Esophagus squamous epithelium (tissue), 4 donors: ENCODE data around the gene RSPH1.

ENCODE experiments used
- CTCF ChIP-seq, 6 experiments: fragments of 450-650 bp in 4 of 6; fragments of 200-600 bp in 2 of 6; sonication (generic) in 2 of 6; IDR thresholded peaks; one replicate each; pipeline ENCODE4 v1.5.1; 2016 to 2019; ENCODE audit warnings: antibody characterized with exemption in 6 of 6, mild to moderate bottlenecking in 4 of 6, moderate library complexity in 4 of 6
- POLR2A ChIP-seq, 4 donors: fragments of 450-650 bp; IDR thresholded peaks; one replicate each; pipeline ENCODE4 v1.6.1; 2017; ENCODE audit warnings: antibody characterized with exemption in 4 of 4, mild to moderate bottlenecking in 4 of 4, moderate library complexity in 3 of 4

DNA sequence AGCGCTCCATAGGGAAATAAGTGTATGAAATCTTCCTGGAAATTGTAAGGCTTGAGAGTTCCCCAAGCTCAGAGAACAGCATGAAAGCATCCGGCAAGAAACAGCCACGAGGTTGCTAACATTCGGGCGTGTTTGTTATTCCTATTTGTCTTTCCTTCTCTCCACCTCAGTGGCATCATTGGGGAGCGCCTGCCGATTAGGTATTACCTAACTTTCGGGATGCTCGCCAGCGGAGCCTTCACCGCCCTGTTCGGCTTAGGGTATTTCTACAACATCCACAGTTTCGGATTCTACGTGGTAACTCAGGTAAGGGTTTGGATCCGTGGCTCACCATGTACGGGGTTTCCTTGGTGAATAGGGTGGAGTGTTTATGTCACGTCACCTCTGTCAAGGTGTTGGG, 43.3 kb upstream of the RSPH1 start:
- TF ChIP-seq POLR2A (IDR thresholded peaks at IDR 0.05) (no peak), CTCF (IDR thresholded peaks at IDR 0.05) (no peak)
